HG03280 (cell line): Measurements from ENCODE around the gene TBX18.

Experiments
- ATAC-seq: cut with Tn5 transposase; IDR thresholded peaks from one replicate; pipeline ENCODE4 v1.9.1; 2021; ENCODE audit warnings: mild to moderate bottlenecking, moderate library complexity; ENCODE audit not compliant: unreplicated experiment

The TBX18 gene

DNA sequence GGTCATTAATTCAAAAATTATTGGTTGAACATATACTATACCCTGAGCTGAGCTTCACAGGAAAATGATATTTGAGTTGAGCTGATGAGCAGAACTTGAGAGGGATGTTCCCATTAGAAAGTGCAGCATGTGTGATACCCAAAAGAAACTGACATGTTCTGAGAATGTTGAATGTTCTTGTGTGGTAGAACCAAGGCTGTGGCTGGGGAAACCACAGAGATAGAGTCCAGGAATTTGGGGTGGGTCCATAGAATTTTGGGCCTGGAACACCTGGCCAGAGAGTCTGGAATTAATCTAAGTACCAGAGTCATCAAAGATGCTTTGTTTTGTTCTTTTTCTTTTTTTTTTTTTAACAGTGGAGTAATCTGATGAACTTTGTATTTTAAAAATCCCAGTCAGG is 88.7 kb downstream of the TBX18 start:
- ATAC-seq = no peak

GRCh38 chr6:84674395-84674794 is 90.0 kb downstream of the TBX18 start:
- no peak for ATAC-seq

GRCh38 chr6:84671183-84671582 is 93.2 kb downstream of the TBX18 start:
- no peak for ATAC-seq

- no peak for ATAC-seq
These were observed 94.5 kb downstream of the TBX18 start for GRCh38 chr6:84669945-84670344.

DNA sequence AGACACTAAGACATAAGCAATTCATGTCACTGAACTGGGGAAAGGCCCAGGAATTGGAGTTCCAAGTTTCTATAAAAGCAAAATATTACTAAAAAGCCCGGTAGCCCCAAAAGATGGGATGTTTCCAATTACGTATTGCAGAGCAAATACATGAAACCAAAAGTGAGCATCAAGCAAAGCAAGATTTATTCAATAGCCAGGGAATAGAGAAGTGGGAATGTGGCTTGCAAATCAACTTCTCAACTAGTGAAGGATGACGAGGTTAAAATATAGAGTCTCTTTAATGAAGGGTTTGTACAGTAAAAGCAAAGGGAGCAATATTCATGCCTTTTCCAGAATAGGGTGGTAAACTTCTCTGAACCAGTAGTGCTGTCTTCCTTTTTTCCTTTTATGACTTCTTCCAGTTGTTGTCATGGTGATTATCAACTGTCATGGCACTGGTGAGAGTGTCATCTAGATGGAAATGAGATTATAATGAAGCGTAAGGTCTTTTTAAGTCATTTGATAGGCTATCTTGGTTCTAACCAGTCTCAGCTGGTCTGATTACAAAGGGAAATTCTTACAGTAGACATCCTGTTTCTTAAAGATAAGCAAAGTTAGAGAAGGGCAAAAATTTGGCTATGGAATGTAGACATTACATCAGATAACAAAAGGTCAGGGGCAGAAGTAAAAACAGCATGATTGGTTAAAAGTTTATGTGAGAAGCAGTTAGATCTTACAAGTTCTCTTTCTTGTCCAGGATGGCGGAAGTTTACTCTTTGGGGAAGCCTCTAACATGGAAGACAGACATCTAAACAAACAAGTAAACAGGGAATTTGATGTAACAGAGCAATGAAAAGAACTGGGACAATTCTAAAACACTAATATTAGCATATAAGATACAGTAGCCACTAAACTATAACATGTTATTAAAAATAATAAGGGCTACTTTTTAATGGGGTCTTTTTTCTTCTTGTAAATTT is 96.9 kb downstream of the TBX18 start:
- ATAC-seq = no peak

GRCh38 chr6:84665401-84665800 is 99.0 kb downstream of the TBX18 start:
- ATAC-seq = no peak

DNA sequence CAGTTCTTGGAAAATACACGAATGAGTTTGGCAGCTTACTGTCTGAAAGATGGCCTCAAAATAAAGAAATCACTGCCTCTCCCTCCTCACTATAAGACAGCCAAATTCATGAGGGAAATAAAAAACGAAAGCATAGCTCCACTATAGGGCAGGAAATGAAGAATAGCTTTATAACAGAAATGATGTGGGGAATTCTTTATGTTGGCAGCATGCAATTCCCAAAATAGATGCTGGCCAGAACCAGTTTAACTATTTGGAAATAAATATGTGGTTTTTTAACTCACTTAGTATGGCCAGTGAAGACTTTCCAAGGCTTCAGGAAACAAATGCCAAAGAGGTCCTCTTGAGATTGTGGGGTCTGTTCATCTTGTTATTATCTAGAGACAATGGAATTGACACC is 100.5 kb downstream of the TBX18 start:
- ATAC-seq = no peak

- ATAC-seq = no peak
These were observed 106.9 kb downstream of the TBX18 start for GRCh38 chr6:84657486-84657885.

- ATAC-seq = no peak
These were observed 107.4 kb downstream of the TBX18 start for GRCh38 chr6:84657025-84657424.

- no peak for ATAC-seq
These were observed 111.3 kb downstream of the TBX18 start for GRCh38 chr6:84653027-84653551.

DNA sequence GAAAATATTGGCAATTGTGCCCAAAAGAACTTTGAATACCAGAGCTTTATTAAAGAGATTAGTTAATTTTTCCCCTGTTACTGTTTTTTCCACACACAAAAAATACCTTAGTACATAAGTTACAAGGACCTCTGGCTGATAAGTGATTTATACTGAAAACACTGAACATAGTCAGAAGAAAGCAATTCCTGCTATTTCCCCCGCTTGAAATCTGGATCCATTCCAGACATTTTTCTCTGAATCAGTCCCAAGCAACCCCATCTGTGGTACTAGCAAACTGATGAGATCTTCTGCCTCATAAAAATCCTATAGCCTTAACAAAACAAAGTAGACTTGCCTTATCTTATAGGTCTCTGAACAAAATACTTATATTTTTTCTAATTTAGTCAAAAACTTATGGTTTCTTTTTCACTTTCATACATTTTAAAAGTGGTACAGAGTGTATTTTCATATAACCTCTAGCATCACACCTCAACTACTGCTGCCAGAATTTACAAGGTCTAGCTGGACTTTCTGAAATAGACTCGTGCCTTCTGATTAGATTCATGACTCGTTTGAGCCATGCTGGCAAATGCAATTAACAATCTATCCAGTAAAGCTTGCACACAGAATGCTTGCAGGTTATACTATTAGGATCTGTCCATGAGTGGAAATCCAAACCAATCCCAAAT is 111.9 kb downstream of the TBX18 start:
- ATAC-seq = no peak

DNA sequence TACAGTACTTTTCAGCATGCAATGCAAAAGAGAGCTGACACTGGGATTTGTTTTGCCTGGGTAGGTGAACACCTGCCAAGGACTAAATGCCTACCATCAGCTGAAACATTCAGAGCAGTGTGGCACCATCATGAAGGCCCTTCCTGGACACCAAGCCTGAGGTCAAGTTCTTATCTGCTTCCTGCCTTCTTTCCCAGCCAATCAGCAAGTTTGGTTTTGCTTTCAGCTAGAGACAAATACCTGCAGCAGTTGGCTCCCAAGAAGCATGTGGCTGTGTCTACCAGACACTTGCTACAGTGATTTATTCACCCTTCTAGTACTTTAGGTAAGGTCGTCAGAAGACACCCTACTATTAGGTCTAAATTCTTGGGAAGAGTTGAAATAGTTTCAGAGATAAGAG is 112.8 kb downstream of the TBX18 start:
- ATAC-seq = no peak

- no peak for ATAC-seq
These were observed 116.0 kb downstream of the TBX18 start for GRCh38 chr6:84648444-84648843.

- no peak for ATAC-seq
These were observed 118.7 kb downstream of the TBX18 start for GRCh38 chr6:84645563-84646266.

- ATAC-seq = no peak
These were observed 119.4 kb downstream of the TBX18 start for GRCh38 chr6:84645000-84645399.

- no peak for ATAC-seq
These were observed 120.6 kb downstream of the TBX18 start for GRCh38 chr6:84643778-84644177.

DNA sequence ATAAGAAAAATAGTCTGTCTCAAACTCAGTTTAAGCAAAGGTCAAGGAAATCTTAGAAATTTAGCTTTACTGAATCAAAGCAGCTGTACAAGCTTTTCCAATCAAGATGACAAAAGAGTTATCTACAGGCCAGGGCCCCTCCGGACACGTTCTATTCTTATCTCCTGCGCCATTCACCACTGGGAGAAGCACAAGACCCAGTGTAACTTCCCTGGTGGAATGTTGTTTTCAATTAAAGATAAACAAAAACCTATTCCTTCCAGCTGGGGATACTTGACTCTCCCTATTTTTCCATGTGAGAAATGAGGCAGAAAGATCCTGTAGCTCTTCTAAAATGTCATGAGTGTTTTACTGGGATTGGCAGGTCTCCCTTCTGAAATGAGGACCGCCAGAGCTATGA is 123.3 kb downstream of the TBX18 start:
- ATAC-seq = no peak

GRCh38 chr6:84639396-84639795 is 125.0 kb downstream of the TBX18 start:
- no peak for ATAC-seq

DNA sequence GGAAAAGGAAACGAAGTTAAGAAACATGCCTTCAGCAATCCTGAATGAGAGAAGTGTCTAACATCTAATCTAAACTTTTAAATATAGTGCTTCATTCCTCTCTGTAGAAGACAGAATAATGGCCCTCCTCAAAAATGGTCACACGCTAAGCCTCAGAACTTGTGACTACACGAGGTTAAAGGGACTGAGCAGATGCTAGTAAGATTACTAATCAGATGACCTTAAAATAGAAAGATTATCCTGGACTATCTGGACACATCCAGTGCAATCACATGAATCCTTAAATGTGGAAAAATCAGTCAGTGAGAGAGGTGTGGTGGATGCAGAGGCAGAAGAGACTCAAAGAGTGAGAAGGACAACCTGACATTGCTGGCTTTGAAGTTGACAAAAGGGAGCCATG is 126.1 kb downstream of the TBX18 start:
- ATAC-seq = no peak
